ENCODE data around the gene FANK1.
A peak's percentile ranks its signal among the peaks of the same experiment; 100 is the strongest.
"Not testable (repeated sequence)": the region's sequence is repeated elsewhere in the genome, so short reads cannot be mapped to it uniquely, and the experiment has no call there.

Gene FANK1

GRCh38 chr10:125892402-125892801 lies 4.0 kb upstream of the FANK1 start:
- not testable (repeated sequence) for DNase-seq

- not testable (repeated sequence) for DNase-seq
These were observed 2.2 kb upstream of the FANK1 start for GRCh38 chr10:125894176-125894575.

GRCh38 chr10:125895130-125896087 lies 955 bp upstream of the FANK1 start:
- DNase-seq = peak; percentile 63

GRCh38 chr10:125897317-125897716 lies 953 bp downstream of the FANK1 start:
- not testable (repeated sequence) for DNase-seq

GRCh38 chr10:125900963-125901362 lies 4.6 kb downstream of the FANK1 start:
- not testable (repeated sequence) for DNase-seq

GRCh38 chr10:125903135-125903640 lies 6.8 kb downstream of the FANK1 start:
- DNase-seq = not testable (repeated sequence)

- DNase-seq = not testable (repeated sequence)
These were observed 9.0 kb downstream of the FANK1 start for GRCh38 chr10:125905069-125905994.

- DNase-seq = not testable (repeated sequence)
These were observed 11.2 kb downstream of the FANK1 start for GRCh38 chr10:125907598-125907997.

GRCh38 chr10:125908813-125909212 lies 12.4 kb downstream of the FANK1 start:
- DNase-seq = not testable (repeated sequence)

GRCh38 chr10:125909491-125909890 lies 13.1 kb downstream of the FANK1 start:
- DNase-seq = not testable (repeated sequence)

- no peak for DNase-seq
These were observed 14.8 kb downstream of the FANK1 start for GRCh38 chr10:125911145-125911544.

- no peak for DNase-seq
These were observed 15.6 kb downstream of the FANK1 start for GRCh38 chr10:125911990-125912389.

- not testable (repeated sequence) for DNase-seq
These were observed 16.9 kb downstream of the FANK1 start for GRCh38 chr10:125913277-125913676.

- no peak for DNase-seq
These were observed 20.6 kb downstream of the FANK1 start for GRCh38 chr10:125916977-125917376.

- not testable (repeated sequence) for DNase-seq
These were observed 21.5 kb downstream of the FANK1 start for GRCh38 chr10:125917704-125918361.

- DNase-seq = not testable (repeated sequence)
These were observed 25.4 kb downstream of the FANK1 start for GRCh38 chr10:125921643-125922306.

- DNase-seq = no peak
These were observed 29.0 kb downstream of the FANK1 start for GRCh38 chr10:125925262-125925834.

- DNase-seq = no peak
These were observed 29.9 kb downstream of the FANK1 start for GRCh38 chr10:125926247-125926646.

- DNase-seq = not testable (repeated sequence)
These were observed 30.9 kb downstream of the FANK1 start for GRCh38 chr10:125927265-125927664.

GRCh38 chr10:125928928-125929585 lies 32.7 kb downstream of the FANK1 start:
- no peak for DNase-seq

GRCh38 chr10:125929618-125930017 lies 33.3 kb downstream of the FANK1 start:
- no peak for DNase-seq
